WERI-Rb-1 (cell line): ENCODE data around the gene ESRP2.

Source experiments
- DNase-seq: peaks from one replicate; pipeline ENCODE4 v3.0.0-alpha.2; 2020
- H3K27ac ChIP-seq: fragments of 250-450 bp; sonication (Bioruptor Pico); 2 replicates; pipeline ENCODE4 v1.5.1; 2020; ENCODE audit warnings: mild to moderate bottlenecking, moderate library complexity
- H3K27me3 ChIP-seq: fragments of 250-450 bp; sonication (Bioruptor Pico); 2 replicates; pipeline ENCODE4 v1.5.1; 2021; ENCODE audit warnings: mild to moderate bottlenecking, low read depth, moderate library complexity; ENCODE audit not compliant: insufficient read depth, severe bottlenecking
- H3K36me3 ChIP-seq: fragments of 250-450 bp; sonication (Bioruptor Pico); 2 replicates; pipeline ENCODE4 v1.5.1; 2020; ENCODE audit warnings: mild to moderate bottlenecking, moderate library complexity
- H3K4me3 ChIP-seq: 2 replicates; pipeline ENCODE4 v1.5.1; 2011; ENCODE audit warnings: low read depth, mild to moderate bottlenecking, control low read depth, low read length
- H3K9me3 ChIP-seq: fragments of 250-450 bp; sonication (Bioruptor Pico); 2 replicates; pipeline ENCODE4 v1.5.1; 2021; ENCODE audit warnings: mild to moderate bottlenecking, moderate library complexity; ENCODE audit not compliant: severe bottlenecking
- CTCF ChIP-seq: IDR thresholded peaks from 2 replicates; pipeline ENCODE4 v1.5.1; 2011; ENCODE audit warnings: low read depth, mild to moderate bottlenecking, control low read depth, inconsistent platforms, low read length

ESRP2 gene

GRCh38 chr16:68235108-68235886 lies 630 bp downstream of the ESRP2 start:
- H3K4me3 ChIP-seq, result no peak overlapping the region
- TF ChIP-seq CTCF, result no peak
- H3K36me3 ChIP-seq, result no peaks in the 10 kb centered on the region; the same call in 1 of the 2 replicates
- no peak for DNase-seq
- no peaks in the 10 kb centered on the region for H3K9me3 ChIP-seq
- no peak overlapping the region for H3K27ac ChIP-seq
- H3K27me3 ChIP-seq, result no peaks in the 10 kb centered on the region

GRCh38 chr16:68234188-68235107 lies 1.5 kb downstream of the ESRP2 start:
- no peak for TF ChIP-seq CTCF
- Histone ChIP-seq H3K36me3 (peaks cover 8% of the 10 kb centered on the region), H3K27ac (no peak overlapping the region), H3K27me3 (no peaks in the 10 kb centered on the region), H3K9me3 (no peaks in the 10 kb centered on the region), H3K4me3 (no peak overlapping the region)
- no peak for DNase-seq

- Histone ChIP-seq H3K4me3 (no peak overlapping the region), H3K27ac (no peak overlapping the region), H3K9me3 (no peaks in the 10 kb centered on the region), H3K36me3 (peaks cover 13% of the 10 kb centered on the region), H3K27me3 (no peaks in the 10 kb centered on the region)
- no peak for TF ChIP-seq CTCF
- DNase-seq, result no peak
Measured at GRCh38 chr16:68233835-68234187, 2.1 kb downstream of the ESRP2 start.

GRCh38 chr16:68233085-68233834 lies 2.7 kb downstream of the ESRP2 start:
- no peak for TF ChIP-seq CTCF
- H3K36me3 ChIP-seq, result peaks cover 18% of the 10 kb centered on the region
- H3K27me3 ChIP-seq, result no peaks in the 10 kb centered on the region
- no peak overlapping the region for H3K27ac ChIP-seq
- no peak for DNase-seq
- no peaks in the 10 kb centered on the region for H3K9me3 ChIP-seq
- no peak overlapping the region for H3K4me3 ChIP-seq

- peaks cover 20% of the 10 kb centered on the region for H3K36me3 ChIP-seq
- no peak overlapping the region for H3K27ac ChIP-seq
- no peaks in the 10 kb centered on the region for H3K9me3 ChIP-seq
- TF ChIP-seq CTCF, result no peak
- H3K27me3 ChIP-seq, result no peaks in the 10 kb centered on the region
- H3K4me3 ChIP-seq, result no peak overlapping the region
- DNase-seq, result no peak
Measured at GRCh38 chr16:68232335-68232734, 3.6 kb downstream of the ESRP2 start.
